Stimulated activated CD4-positive, alpha-beta T cell treated with anti-CD3 and anti-CD28 coated beads, Interleukin-12 subunit alpha, Interleukin-12 subunit beta, amount 100 ng/mL, for 48 hours (primary cell): ENCODE results near the gene EEIG2.
"Not testable (repeated sequence)": the region's sequence is repeated elsewhere in the genome, so short reads cannot be mapped to it uniquely, and the experiment has no call there.

Experiments
- DNase-seq, 3 donors: peaks; one replicate each; pipeline ENCODE4 v3.0.0-alpha.2; 2020; ENCODE audit warnings: low read depth in 2 of 3, low spot score in 1 of 3

The EEIG2 gene

GRCh38 chr1:108559215-108560186 is at the start of gene EEIG2:
Gene EEIG2 (plus strand): TSS chr1:108560100. CDS start chr1:108560429, 329 bp downstream.
- peak; percentile 78 to 83 (median 82) for DNase-seq

DNA sequence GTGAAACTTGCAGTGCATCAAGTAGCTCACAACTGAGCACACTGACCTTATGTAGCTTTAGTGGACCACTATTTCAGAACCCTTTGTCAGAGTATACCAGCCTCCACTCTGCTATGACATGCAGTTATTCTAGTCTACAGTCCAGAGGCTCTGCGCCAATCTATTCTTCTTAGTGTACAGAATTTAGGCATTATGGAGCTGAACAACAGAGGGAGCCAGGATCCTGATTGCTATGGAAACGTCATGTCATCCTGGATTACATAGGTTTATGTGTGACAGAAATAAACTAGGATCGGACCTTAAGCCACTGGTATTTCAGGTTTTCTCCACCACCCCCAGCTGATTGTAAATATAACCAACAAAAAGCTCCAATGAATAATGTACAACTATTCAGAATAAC is 48.1 kb upstream of the EEIG2 start:
- DNase-seq = no peak

- DNase-seq = no peak
Measured at GRCh38 chr1:108512239-108513043, 47.5 kb upstream of the EEIG2 start.

- no peak for DNase-seq
Measured at GRCh38 chr1:108513044-108513415, 46.9 kb upstream of the EEIG2 start.

GRCh38 chr1:108513914-108514313 is 46.0 kb upstream of the EEIG2 start:
- not testable (repeated sequence) for DNase-seq

DNA sequence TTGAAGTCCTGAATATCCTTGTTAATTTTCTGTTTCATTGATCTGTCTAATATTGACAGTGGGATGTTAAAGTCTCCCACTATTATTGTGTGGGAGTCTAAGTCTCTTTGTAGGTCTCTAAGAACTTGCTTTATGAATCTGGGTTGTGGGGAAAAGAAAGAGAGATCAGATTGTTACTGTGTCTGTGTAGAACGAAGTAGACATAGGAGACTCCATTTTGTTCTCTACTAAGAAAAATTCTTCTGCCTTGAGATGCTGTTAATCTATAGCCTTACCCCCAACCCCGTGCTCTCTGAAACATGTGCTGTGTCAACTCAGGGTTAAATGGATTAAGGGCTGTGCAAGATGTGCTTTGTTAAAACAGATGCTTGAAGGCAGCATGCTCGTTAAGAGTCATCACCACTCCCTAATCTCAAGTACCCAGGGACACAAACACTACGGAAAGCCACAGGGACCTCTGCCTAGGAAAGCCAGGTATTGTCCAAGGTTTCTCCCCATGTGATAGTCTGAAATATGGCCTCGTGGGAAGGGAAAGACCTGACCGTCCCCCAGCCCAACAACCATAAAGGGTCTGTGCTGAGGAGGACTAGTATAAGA is 42.5 kb upstream of the EEIG2 start:
- DNase-seq = not testable (repeated sequence)

DNA sequence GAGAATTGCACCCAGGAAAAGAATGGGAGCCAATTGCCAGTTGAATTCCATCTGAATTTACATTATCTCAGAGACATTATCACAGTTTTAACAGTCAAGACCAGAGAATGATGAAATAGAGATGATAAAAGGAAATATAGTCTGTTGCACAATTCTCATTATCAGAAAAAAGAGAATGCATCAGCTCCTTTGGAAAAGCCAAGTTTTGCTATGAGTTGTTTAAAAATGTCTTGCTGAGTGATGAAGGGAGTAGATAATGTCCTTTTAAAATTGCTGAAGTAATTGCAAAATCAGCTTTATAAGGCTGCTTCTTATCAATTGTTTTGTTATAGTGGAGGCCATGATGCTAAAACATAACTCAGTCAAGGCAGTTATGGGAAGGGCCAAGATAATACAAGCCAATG is 37.9 kb upstream of the EEIG2 start:
- DNase-seq = no peak

- DNase-seq = no peak
Measured at GRCh38 chr1:108523829-108524228, 36.1 kb upstream of the EEIG2 start.

DNA sequence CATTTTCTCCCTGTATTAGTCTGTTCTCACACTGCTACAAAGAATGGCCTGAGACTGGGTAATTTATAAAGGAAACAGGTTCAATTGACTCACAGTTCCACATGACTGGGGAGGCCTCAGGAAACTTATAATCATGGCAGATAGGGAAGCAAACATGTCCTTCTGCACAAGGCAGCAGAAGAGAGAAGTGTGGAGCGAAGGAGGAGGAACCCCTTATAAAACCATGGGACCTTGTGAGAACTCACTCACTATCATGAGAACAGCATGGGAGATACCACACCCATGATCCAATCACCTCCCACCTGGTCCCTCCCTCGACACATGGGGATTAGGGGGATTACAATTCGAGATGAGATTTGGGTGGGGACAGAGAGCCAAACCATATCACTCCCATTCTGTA is 35.2 kb upstream of the EEIG2 start:
- no peak for DNase-seq

DNA sequence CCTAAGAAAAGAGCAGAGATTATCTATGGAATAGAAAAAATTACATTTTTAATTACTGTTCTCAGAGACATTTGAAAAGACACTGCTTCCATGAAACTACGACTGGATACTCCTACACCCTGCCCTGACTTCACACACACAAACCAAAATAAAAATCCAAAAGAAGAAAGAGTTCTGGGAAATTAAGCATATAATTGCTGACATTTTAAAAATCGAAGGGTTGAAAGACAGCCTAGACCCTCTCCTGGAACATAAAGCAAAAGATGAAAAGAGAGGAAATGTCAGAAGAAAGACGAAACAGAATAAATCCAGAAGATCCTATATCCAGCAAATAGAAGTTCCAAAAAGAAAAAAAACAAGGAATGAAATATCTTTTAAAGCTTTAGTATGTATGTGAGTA is 32.8 kb upstream of the EEIG2 start:
- DNase-seq = no peak

GRCh38 chr1:108527837-108528236 is 32.1 kb upstream of the EEIG2 start:
- DNase-seq = no peak

GRCh38 chr1:108531444-108531843 is 28.5 kb upstream of the EEIG2 start:
- no peak for DNase-seq

GRCh38 chr1:108532730-108533129 is 27.2 kb upstream of the EEIG2 start:
- DNase-seq = no peak

- peak in 1 of 3 donors; percentile 23 for DNase-seq
Measured at GRCh38 chr1:108533351-108534083, 26.4 kb upstream of the EEIG2 start.

DNA sequence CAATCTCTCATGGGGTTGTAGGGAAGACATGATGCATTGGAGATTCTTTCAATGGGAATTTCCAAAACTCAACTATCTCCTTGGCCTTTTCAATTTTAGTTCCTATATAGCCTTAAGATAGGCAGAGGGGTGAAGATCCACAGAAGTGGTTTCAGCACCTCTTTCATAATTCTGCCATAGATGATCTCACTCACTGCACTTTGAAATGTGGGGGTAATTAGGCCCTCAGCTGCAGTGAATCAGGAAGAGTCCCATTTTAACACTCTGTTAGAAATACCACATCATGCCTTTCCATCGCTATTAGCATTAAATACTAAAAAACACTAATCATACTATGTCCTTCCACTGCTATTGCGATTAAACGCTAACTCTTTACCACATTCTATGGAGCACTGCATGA is 25.1 kb upstream of the EEIG2 start:
- DNase-seq = no peak

- DNase-seq = not testable (repeated sequence)
Measured at GRCh38 chr1:108535315-108535897, 24.5 kb upstream of the EEIG2 start.

- DNase-seq = not testable (repeated sequence)
Measured at GRCh38 chr1:108536021-108536420, 23.9 kb upstream of the EEIG2 start.

DNA sequence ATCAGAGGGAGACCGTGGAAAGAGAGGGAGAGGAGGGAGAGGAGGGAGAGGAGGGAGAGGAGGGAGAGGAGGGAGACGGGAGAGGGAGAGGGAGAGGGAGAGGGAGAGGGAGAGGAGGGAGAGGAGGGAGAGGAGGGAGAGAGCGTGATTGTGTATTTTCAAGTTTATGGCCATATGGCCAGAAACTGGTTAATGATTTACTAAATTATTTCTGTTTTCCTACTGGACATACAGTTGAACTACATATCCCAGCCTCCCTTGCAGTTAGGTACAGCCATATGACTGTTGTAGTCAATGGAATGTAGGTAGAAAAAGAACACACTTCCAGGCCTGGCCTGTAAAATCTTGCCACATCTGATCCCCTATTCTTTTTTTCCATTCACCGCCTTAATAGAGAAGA is 23.1 kb upstream of the EEIG2 start:
- not testable (repeated sequence) for DNase-seq

DNA sequence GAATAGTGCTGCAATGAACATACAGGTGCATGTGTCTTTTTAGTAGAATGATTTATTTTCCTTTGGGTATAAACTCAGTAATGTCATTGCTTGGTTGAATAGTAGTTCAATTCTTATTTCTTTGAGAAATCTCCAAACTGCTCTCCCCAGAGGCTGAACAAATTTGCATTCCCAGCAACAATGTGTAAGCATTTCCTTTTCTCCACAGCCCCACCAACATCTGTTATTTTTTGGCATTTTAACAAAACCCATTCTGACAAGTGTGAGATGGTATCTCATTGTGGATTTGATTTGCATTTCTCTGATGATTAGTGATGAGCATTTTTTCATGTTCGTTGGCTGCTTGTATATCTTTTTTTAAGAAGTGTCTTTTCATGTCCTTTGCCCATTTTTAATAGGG is 21.9 kb upstream of the EEIG2 start:
- no peak for DNase-seq

DNA sequence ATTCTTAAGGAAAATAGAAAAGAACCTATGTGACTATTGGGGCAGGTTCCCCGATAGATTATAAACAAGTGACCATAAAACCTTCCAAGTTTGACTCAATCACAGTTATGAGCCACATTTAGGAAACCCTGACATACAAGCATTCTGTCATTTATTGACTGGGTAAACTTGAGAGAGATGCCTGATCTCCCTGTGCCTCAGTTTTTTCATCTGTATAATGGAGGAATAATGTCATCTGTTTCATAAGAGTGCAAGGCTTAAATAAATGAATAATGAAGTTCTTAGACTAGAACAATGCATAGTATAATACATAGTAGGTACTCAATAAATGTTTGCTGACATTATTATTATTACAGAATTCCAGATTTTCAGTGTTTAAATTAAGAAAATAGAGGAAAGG is 18.9 kb upstream of the EEIG2 start:
- DNase-seq = no peak

GRCh38 chr1:108541861-108542260 is 18.0 kb upstream of the EEIG2 start:
- no peak for DNase-seq
